Ishikawa (cell line): ENCODE measurements around the gene CDC42EP5.

Experiments used
- CEBPB ChIP-seq: IDR thresholded peaks from 2 replicates; pipeline ENCODE4 v1.6.1; 2012
- CREB1 ChIP-seq: IDR thresholded peaks from 2 replicates; pipeline ENCODE4 v1.6.1; 2012; ENCODE audit warnings: low read depth
- EGR1 ChIP-seq: IDR thresholded peaks from 2 replicates; pipeline ENCODE4 v1.6.1; 2012
- EP300 ChIP-seq: IDR thresholded peaks from 2 replicates; pipeline ENCODE4 v1.6.1; 2012; ENCODE audit warnings: borderline replicate concordance
- FOXM1 ChIP-seq: IDR thresholded peaks from 2 replicates; pipeline ENCODE4 v1.6.1; 2012; ENCODE audit warnings: low read depth, borderline replicate concordance
- MAX ChIP-seq: IDR thresholded peaks from 2 replicates; pipeline ENCODE4 v1.6.1; 2012
- NFIC ChIP-seq: IDR thresholded peaks from 2 replicates; pipeline ENCODE4 v1.6.1; 2012
- RAD21 ChIP-seq: IDR thresholded peaks from 2 replicates; pipeline ENCODE4 v1.6.1; 2012; ENCODE audit warnings: low read depth
- REST ChIP-seq: IDR thresholded peaks from 2 replicates; pipeline ENCODE4 v1.6.1; 2012; ENCODE audit warnings: low read depth, mild to moderate bottlenecking
- TAF1 ChIP-seq: IDR thresholded peaks from 2 replicates; pipeline ENCODE4 v1.6.1; 2012; ENCODE audit warnings: low read depth, mild to moderate bottlenecking
- TCF12 ChIP-seq: IDR thresholded peaks from 2 replicates; pipeline ENCODE4 v1.6.1; 2012; ENCODE audit warnings: low read depth
- TEAD4 ChIP-seq: IDR thresholded peaks from 2 replicates; pipeline ENCODE4 v1.6.1; 2012
- USF1 ChIP-seq: IDR thresholded peaks from 2 replicates; pipeline ENCODE4 v1.6.1; 2012
- YY1 ChIP-seq: IDR thresholded peaks from 2 replicates; pipeline ENCODE4 v1.6.1; 2012; ENCODE audit warnings: low read depth
- ZBTB7A ChIP-seq: IDR thresholded peaks from 2 replicates; pipeline ENCODE4 v1.6.1; 2012; ENCODE audit warnings: low read depth

CDC42EP5 gene

GRCh38 chr19:54430306-54431254 is 42.5 kb downstream of the CDC42EP5 start:
- TF ChIP-seq USF1 (no peak), RAD21 (peak; percentile 36), TCF12 (no peak)

- TF ChIP-seq MAX (no peak), RAD21 (no peak), CREB1 (no peak), TAF1 (no peak), TCF12 (no peak), TEAD4 (no peak), USF1 (no peak), REST (no peak), NFIC (no peak), FOXM1 (no peak), YY1 (no peak), EP300 (no peak), CEBPB (no peak), ZBTB7A (no peak), EGR1 (no peak)
Measured at GRCh38 chr19:54429545-54430227, 43.4 kb downstream of the CDC42EP5 start.

GRCh38 chr19:54429176-54429495 is 44.0 kb downstream of the CDC42EP5 start:
- no peak for TF ChIP-seq ZBTB7A
- TF ChIP-seq CEBPB, result no peak

GRCh38 chr19:54428323-54429175 is 44.5 kb downstream of the CDC42EP5 start:
- TF ChIP-seq TCF12 (no peak), RAD21 (no peak), ZBTB7A (no peak), CREB1 (no peak), REST (no peak), CEBPB (no peak), YY1 (no peak), MAX (no peak), TAF1 (no peak), EGR1 (no peak), FOXM1 (no peak), TEAD4 (no peak), NFIC (no peak), USF1 (no peak), EP300 (no peak)

GRCh38 chr19:54427586-54427985 is 45.5 kb downstream of the CDC42EP5 start:
- no peak for TF ChIP-seq TCF12
- TF ChIP-seq REST, result no peak
- no peak for TF ChIP-seq FOXM1
